Cardiac septum (tissue), 1 donor: ENCODE results near the gene AGXT2. TPM values are rescaled to one million over a fixed set of nuclear protein-coding genes. Genes with fewer than 3 reads are reported as not detected.

Experiments used
- DNase-seq: peaks from one replicate; pipeline ENCODE4 v3.0.0-alpha.2; 2020; ENCODE audit warnings: low spot score
- intact Hi-C: fragments of 100-400 bp; cut with DNase I; formaldehyde crosslinking; loops from one replicate; pipeline ENCODE4 v1.14.0; 2022
- total RNA-seq: library from RNA; stranded (reverse); fragmentation: NEBNext Ultra II Directional; extraction: Animal tissue kit (Norgen Biotek cat#: 25700); gene quantifications from one replicate; pipeline ENCODE4 v1.2.1, GENCODE V29; 2021
- donor health status: DM: no; HTN: no; CAD: no.

Gene AGXT2
- total RNA-seq, 1 donor from 2014 or later = not detected

GRCh38 chr5:35024911-35025510, 22.7 kb downstream of the AGXT2 start:
- no peak for DNase-seq
- intact Hi-C loops = no loop called here

- intact Hi-C loops = no loop called here
These were observed 24.2 kb downstream of the AGXT2 start for GRCh38 chr5:35023391-35024178.

GRCh38 chr5:35016174-35017051, 31.3 kb downstream of the AGXT2 start:
- intact Hi-C loops = no loop called here
- DNase-seq = no peak

More at GRCh38 chr5:35023391-35024178, 24.2 kb downstream of the AGXT2 start:
- no peak for DNase-seq

- DNase-seq = no peak
These were observed 32.7 kb downstream of the AGXT2 start for GRCh38 chr5:35015063-35015462.

GRCh38 chr5:35012796-35013195, 35.0 kb downstream of the AGXT2 start:
- no peak for DNase-seq
- intact Hi-C loops = no loop called here

More at GRCh38 chr5:35015063-35015462, 32.7 kb downstream of the AGXT2 start:
- intact Hi-C loops = no loop called here

- no peak for DNase-seq
- intact Hi-C loops = no loop called here
These were observed 35.4 kb downstream of the AGXT2 start for GRCh38 chr5:35012365-35012764.

GRCh38 chr5:35010676-35011075, 37.1 kb downstream of the AGXT2 start:
- no peak for DNase-seq
- intact Hi-C loops = no loop called here

- no peak for DNase-seq
- intact Hi-C loops = no loop called here
These were observed 38.1 kb downstream of the AGXT2 start for GRCh38 chr5:35009657-35010056.

- DNase-seq = no peak
- intact Hi-C loops = no loop called here
These were observed 38.7 kb downstream of the AGXT2 start for GRCh38 chr5:35009019-35009418.

- no peak for DNase-seq
- intact Hi-C loops = loop anchor here (5.0 kb wide), 1 partner anchor 517 kb away; no protein-coding TSS in a partner anchor
These were observed 43.0 kb downstream of the AGXT2 start for GRCh38 chr5:35004771-35005170.

GRCh38 chr5:35004200-35004599, 43.5 kb downstream of the AGXT2 start:
- no peak for DNase-seq
- intact Hi-C loops = loop anchor here (5.0 kb wide), 1 partner anchor 517 kb away; no protein-coding TSS in a partner anchor

GRCh38 chr5:35003018-35003957, 44.5 kb downstream of the AGXT2 start:
- DNase-seq = no peak
- intact Hi-C loops = loop anchor here (5.0 kb wide), 1 partner anchor 516 kb away; no protein-coding TSS in a partner anchor

GRCh38 chr5:35002459-35002858, 45.3 kb downstream of the AGXT2 start:
- intact Hi-C loops = loop anchor here (5.0 kb wide), 1 partner anchor 515 kb away; no protein-coding TSS in a partner anchor
- DNase-seq = no peak

GRCh38 chr5:35001842-35002241, 45.9 kb downstream of the AGXT2 start:
- intact Hi-C loops = loop anchor here (5.0 kb wide), 1 partner anchor 515 kb away; no protein-coding TSS in a partner anchor

GRCh38 chr5:34998058-34998789, 49.5 kb downstream of the AGXT2 start:
- DNase-seq = no peak
- intact Hi-C loops = no loop called here

More at GRCh38 chr5:35001842-35002241, 45.9 kb downstream of the AGXT2 start:
- DNase-seq = no peak

GRCh38 chr5:34996261-34996660, 51.5 kb downstream of the AGXT2 start:
- intact Hi-C loops = no loop called here
- no peak for DNase-seq

GRCh38 chr5:34993951-34994350, 53.8 kb downstream of the AGXT2 start:
- DNase-seq = no peak
- intact Hi-C loops = no loop called here
